ENCODE results near the gene TOP3B. TPM values are rescaled to one million over a fixed set of nuclear protein-coding genes. Genes with fewer than 3 reads are reported as not detected.

The TOP3B gene
- total RNA-seq, 1 donor from 2014 or later = 54.3 TPM

- intact Hi-C loops (cut with micrococcal nuclease) = loop anchor here (5.0 kb wide), 1 partner anchor 243 kb away; the partner anchor contains the start of gene YPEL1
Observed at GRCh38 chr22:21980547-21980946, 2.0 kb downstream of the TOP3B start.

- intact Hi-C loops (cut with micrococcal nuclease) = no loop called here
Observed at GRCh38 chr22:21978564-21979386, 3.8 kb downstream of the TOP3B start.

GRCh38 chr22:21977814-21978213 lies 4.8 kb downstream of the TOP3B start:
- intact Hi-C loops (cut with micrococcal nuclease) = no loop called here

GRCh38 chr22:21975854-21976345 lies 6.7 kb downstream of the TOP3B start:
- intact Hi-C loops (cut with micrococcal nuclease) = no loop called here

- intact Hi-C loops (cut with micrococcal nuclease) = no loop called here
Observed at GRCh38 chr22:21975273-21975672, 7.3 kb downstream of the TOP3B start.

DNA sequence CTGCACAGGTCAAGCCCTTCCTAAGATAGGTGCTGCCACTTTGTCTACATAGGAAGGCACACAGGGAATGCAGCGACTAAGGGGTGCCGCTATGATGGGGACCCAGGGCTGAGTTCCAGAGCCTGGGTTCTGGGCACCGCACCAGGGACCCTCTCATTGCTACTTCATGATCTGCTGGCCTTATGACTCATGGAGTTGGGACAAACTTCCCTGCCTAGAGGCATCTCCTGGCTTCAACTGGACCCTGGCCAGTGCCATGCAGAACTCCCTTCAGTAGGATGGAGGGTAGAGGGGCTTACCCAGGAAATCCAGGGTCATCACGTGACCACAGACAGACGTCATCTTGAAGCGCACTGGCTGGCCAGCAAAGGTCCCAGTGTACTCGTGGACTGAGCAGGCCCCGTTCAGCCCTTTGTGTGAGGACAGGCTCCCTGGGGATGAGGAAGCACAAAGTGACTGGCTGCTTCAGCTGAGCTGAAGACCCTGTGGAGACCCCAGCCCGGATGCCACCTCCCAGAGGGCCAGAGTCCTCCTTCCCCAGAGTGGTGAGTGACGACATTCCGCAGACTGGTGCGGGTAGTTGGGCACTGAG lies 8.4 kb downstream of the TOP3B start:
- intact Hi-C loops (cut with micrococcal nuclease) = no loop called here

DNA sequence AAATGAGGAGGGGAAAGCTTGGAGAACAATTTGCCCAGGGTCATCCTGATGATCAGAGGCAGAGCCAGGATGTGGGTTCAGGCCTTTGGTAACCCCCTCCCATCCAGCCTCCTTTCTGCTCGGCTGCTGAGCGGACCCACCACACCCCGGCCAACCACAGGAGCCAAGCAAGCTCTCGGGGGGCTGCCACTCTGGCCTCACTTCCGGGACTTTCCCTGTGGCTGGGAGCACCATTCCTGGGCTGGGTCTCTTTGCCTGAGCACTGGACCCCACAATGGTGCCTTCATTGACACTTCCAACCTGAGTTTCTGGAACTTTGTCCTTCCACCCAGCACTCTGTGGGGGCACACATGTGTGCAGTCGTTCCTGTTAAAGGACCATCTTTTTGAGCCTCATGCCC lies 9.8 kb downstream of the TOP3B start:
- intact Hi-C loops (cut with micrococcal nuclease) = loop anchor here (1.0 kb wide), 1 partner anchor 9 kb away; the partner anchor contains the start of gene TOP3B

DNA sequence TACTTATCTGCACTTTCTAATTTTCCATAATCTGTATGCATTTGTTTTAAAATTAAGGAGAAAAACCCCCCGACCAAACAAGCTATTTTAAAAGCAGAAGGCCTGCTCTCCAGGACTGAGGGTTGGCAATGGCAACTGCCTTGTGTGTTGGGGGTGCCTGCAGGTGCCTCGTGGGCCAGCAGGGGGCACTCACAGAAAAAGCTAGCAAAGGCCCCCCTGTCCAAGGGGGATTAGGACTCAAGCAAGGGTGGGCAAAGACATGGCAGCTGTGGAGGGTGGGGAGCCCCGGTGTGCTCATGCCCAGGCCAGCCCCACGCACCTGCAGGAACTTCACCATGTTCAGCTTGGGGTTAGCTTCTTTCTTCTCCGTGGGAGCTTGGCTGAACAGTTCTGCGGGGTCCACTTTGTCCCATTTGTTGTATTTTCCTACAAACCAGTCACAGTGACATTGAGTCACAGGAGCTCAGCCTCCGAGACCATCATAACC lies 10.3 kb downstream of the TOP3B start:
- intact Hi-C loops (cut with micrococcal nuclease) = loop anchor here (1.0 kb wide), 1 partner anchor 10 kb away; the partner anchor contains the start of gene TOP3B

- intact Hi-C loops (cut with micrococcal nuclease) = loop anchor here (1.0 kb wide), 1 partner anchor 10 kb away; the partner anchor contains the start of gene TOP3B
Observed at GRCh38 chr22:21971858-21972275, 10.7 kb downstream of the TOP3B start.

- intact Hi-C loops (cut with micrococcal nuclease) = no loop called here
Observed at GRCh38 chr22:21970800-21971617, 11.6 kb downstream of the TOP3B start.

DNA sequence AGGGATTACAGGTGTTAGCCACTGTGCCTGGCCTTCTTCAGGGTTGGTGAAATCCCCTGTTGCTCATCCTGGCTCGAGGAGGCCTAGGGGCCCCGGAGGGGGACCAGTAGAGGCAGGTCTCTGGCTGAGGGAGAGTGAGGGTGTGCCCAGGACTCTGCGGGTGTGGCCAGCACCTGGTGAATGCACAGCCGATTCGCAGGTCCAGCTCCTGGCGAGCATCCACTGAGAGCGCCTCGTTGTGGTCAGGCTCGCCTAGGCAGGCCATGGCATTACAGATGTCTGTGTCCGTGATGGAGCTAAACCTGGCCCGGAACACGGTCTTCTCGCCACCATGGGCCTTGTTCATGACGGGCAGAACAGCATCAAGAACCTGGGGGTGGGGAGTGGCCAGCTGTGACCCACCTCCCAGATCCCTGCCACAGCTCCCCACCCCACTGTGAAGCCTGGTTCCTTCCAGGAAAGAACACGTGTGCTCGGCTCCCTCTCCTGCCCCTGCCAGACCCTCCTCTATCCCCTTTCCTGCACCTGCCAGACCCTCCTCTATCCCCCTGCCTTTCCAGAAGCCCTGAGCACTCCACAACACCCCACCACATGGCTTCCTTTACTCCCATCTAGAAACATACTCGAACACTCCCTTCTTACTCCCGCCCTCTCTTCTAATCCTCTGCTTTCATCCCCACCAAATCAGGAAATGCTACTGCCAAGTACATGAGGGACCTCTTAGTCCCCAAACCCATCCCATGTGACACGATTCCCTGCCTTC lies 12.4 kb downstream of the TOP3B start:
- intact Hi-C loops (cut with micrococcal nuclease) = no loop called here

GRCh38 chr22:21968452-21969129 lies 14.0 kb downstream of the TOP3B start:
- intact Hi-C loops (cut with micrococcal nuclease) = no loop called here

GRCh38 chr22:21967693-21968271 lies 14.8 kb downstream of the TOP3B start:
- intact Hi-C loops (cut with micrococcal nuclease) = no loop called here

DNA sequence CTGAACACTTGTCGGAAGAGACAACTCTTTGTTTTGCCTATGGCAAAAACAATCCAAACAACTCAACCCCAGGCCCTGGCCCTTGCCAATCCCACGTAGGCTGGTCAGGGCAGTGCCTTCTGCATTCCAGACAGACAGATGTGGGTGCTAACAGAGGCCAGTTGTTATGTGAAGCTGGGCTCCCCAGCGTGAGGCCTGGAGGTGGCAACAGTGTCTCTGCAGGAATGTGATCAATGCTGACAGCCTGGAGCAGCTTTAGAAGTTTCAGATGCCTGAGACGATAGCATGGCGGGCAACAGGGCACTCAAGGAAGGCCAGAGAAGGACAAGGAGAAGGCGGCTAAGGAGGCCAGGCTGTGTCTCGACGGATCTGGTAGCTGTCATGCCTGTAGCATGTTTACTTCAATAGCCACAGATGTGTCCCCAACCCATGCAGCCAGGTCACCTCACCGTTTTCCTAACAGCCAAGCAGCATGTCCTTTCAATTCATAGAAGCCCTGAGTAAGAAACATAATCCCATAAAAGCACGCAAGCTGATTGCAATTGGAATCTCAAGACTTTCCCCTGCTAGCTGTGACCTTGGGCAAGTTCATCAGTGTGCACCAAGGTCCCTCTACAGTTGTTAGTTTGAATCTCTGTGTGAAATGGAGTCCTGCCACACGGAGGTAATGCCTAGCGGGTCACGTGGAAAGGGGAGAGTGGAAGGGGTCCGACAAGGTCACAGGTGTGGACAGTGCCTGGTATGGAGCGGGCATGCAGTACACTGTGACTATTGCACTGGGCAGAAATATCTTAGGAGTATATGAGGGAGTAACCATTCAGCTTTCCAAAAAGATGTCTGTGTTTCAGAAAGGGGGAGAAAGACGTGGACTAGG lies 15.7 kb downstream of the TOP3B start:
- intact Hi-C loops (cut with micrococcal nuclease) = no loop called here

DNA sequence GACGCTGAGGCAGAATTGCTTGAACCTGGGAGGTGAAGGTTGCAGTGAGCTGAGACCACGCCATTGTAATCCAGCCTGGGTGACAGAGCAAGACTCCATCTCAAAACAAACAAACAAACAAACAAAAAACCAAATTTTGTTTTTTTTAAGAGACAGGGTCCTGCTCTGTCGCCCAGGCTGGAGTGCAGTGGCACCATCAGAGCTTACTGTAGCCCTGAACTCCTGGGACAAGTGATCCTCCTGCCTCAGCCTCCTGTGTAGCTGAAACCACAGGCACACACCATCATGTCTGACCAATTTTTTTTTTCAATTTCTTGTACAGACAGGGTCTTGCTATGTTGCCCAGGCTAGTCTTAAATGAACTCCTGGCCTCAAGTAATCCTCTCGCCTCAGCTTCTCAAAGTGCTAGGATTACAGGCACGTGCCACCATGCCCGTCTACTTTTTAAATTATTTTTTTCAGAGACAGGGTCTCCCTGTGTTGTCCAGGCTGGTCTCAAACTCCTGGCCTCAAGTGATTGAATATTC lies 16.8 kb downstream of the TOP3B start:
- intact Hi-C loops (cut with micrococcal nuclease) = no loop called here

DNA sequence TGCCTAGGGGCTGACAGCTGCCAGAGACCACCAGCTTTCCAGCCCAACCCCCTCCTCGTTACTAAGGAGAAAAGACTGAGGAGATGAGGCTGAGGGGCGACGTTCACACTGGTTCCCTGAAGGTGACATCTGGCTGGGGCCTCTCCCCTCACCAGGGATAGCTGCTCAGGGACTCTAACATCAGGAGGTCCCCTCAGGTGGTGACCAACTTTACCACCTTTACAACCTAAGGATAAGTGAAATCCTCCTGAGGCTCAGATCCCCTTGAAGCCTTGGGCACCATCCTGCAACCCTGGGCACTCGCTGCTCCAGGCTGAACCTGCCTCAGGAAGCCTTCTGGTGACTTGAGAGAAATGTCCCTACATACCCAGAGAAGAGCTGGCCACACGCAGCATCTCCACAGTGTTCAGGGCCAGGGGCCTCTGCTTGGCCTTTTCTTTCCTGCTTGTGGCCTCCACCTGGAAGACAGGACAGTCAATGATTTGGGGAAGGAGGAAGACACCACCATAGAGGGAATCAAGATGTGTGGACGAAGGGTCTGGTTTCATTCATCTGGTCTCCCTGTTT lies 17.6 kb downstream of the TOP3B start:
- intact Hi-C loops (cut with micrococcal nuclease) = no loop called here

DNA sequence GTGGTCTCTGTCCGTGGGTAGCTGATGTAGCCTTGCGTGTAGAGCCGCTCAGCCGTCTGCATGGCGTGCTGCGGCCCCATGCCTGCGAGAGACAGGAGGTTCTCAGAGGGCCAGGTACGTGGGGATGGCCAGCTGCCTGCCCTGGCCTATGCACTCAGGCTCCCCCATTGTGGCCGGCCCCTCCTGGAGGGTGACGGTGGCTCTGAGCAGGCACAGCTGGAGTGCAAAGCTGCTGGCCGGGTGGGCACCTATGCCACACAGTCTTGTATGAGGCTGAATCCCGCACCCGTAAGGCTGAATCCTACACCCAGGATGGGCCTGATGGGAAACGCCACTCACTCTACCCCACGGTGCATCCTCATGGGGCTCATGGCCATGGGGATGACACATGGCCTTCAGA lies 18.4 kb downstream of the TOP3B start:
- intact Hi-C loops (cut with micrococcal nuclease) = no loop called here

DNA sequence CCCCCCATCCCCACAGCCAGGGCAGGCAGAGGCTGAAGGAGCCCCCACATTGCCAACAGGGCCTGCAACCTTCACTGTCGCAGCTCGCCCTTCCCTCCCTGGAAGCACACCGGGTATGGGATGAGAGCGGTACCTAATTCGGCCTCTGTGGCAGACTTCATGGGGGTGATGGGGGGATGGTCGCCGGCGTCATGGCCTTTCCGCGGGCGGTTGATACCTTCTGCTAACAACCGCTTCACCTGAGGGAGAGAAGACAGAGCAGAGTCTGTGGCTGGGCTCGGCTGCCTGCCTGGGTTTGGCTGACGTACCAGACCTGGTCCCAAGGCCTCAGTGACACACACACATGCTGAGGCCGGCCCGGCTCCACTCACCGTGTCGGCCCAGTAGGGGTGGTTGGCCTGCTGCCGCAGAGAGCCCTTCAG lies 18.8 kb downstream of the TOP3B start:
- intact Hi-C loops (cut with micrococcal nuclease) = no loop called here

All from T-helper 1 cell treated with Interleukin-12 subunit alpha and Interleukin-12 subunit beta and Interleukin-4 antibody, amounts not matched to agents 30 ng/mL and 1 ng/mL, for 36 hours (primary cell).